HG02763 (cell line): Measurements from ENCODE around the gene OR2T1.
"Not testable (repeated sequence)": the region's sequence is repeated elsewhere in the genome, so short reads cannot be mapped to it uniquely, and the experiment has no call there.

Experiments
- ATAC-seq: cut with Tn5 transposase; IDR thresholded peaks from one replicate; pipeline ENCODE4 v1.9.1; 2021; ENCODE audit warnings: mild to moderate bottlenecking, moderate library complexity; ENCODE audit not compliant: unreplicated experiment

OR2T1 gene

DNA sequence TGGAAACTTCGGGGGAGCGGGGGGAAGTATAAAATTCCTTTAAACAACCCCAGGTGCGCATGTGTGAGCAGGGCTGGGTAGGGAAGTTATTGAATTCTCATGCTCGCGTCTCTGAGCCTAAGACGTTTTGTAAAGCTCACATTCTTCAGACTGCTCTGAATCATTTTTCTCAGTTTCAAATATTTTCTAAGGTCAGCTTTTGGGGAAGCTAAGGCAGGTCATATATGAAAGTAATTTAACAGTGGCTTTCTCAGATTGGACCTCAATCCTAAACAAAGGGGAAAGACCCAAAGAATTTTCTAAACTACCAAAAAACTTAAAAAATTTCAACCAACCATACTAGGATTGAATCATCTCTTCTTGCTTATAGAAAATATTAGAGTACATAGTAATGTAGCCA lies 32.1 kb downstream of the OR2T1 start:
- ATAC-seq = not testable (repeated sequence)

DNA sequence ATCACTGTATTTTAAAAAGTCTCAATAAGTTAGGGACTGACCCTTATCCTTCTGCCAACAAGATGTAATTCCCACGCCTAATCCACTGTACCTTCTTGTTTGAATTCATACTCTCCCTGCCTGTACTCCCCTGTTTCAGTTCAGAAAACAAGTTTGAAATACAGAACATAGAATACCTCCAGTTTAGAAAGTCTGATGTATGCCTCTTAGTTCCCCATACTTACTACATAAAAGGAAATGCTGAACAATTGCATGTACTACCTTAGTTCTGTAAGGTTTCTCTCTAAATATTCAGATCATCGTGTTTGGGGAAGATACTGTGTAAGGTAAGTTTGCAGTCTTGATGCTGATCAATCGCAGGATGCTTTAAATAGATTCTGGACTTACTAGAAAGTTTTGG lies 33.5 kb downstream of the OR2T1 start:
- ATAC-seq = not testable (repeated sequence)

DNA sequence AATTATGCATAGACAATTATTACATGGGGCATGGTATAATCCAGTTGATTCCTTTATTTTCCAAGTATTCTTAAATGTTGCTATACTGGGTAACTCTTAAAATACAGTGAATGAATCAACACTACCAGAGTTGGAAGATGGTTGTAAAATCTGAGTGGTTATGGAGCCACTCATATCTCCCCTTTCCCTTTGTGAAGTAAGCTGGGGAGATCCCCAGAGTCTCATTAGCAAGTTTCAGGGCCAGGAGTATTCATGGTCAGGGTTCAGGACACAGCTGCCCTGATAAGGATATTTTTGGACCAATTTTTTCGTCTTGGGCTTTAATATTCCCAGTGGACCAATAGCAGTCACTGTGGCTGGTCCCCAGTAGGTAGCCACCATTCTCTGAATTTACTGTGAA lies 35.8 kb downstream of the OR2T1 start:
- not testable (repeated sequence) for ATAC-seq

DNA sequence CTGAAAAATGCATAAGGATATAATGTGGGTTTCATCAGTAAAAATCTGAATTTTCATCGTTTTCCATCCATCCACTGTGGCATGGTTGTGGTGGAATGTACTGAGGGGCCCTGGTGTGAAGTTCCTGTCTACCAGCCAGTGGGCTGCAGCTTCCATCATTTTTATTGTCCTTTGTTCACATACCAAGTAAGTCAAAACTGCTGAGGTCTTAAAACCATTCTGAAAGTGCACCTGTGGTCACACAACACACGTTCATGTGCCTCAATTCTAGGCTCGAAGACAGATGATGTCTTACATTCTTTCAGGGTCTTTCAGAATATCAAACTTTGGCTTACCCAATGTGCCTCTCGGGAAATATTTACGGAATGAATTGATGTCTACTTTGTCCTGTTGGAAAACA lies 36.4 kb downstream of the OR2T1 start:
- not testable (repeated sequence) for ATAC-seq

DNA sequence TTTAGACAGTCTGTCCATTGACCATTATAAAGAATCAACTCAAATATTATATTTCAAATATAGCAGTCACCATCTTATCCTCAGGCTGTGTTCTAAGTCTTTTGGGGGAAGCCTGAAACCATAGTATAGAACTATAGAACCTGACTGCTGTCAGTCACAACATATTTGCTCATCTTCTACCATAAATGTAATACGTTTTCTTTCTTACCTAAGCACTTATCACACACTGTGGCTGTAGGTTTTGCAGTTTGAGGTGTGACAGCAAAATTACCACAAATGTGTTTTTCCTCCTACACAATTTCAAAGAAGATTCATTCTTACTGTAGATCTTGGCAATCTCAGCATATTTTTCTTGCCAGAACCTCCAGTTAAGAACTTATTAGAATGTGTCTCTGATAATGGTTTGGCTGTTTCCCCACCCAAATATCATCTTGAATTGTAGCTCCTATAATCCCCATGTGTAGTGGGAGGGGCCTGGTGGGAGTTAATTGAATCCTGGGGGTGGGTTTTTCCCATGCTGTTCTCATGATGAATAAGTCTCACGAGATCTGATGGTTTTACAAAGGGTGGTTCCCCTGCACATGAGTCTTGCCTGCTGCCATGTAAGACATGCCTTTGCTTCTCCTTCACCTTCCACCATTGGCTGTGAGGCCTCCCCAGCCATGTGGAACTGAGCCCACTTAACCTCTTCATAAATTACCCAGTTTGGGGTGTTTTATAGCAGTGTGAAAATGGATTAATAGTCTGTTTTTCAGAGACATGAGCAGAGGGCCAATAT lies 39.8 kb downstream of the OR2T1 start:
- not testable (repeated sequence) for ATAC-seq

DNA sequence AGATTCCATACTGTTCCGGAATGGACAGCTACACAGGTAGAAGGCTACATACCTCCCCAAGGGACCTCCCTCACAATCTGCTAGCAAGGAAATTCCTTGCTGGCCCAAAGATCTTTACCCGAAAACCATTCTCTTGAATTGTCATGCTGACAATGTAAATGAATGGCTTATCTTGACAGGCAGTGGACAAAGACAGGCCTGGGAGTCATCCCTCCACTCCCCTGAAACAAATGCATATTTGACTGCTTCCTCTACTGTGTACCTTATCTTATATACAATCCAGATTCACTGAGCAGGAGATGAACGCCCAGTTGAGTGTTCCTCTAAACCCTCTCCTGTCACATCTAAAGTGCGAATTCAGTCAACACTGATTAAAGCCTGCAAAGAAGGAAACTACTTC lies 41.8 kb downstream of the OR2T1 start:
- not testable (repeated sequence) for ATAC-seq

DNA sequence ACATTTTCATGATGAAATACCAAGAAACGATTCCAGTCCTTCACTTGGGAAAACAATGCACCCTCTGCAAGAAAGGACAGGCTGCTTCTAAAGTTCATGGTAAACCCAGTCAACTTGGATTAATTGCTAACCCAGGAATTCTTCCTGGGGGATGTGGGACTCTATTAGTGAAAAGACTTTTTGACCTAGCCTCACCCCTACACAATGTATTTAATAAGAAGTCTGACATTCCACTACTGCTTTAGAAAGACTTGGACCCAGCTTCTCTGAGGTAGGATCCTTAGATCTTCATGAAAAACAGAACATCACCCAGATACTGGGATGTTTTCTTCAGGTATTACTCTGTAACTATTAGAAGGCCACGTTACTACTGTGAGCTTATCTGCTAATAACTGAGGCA lies 42.6 kb downstream of the OR2T1 start, which contains the start of gene OR2T2:
Gene OR2T2, plus strand, starts transcription at position 239 of the 400 bp plus-strand sequence. CDS start 7,161 bp downstream, outside the sequence.
- not testable (repeated sequence) for ATAC-seq

DNA sequence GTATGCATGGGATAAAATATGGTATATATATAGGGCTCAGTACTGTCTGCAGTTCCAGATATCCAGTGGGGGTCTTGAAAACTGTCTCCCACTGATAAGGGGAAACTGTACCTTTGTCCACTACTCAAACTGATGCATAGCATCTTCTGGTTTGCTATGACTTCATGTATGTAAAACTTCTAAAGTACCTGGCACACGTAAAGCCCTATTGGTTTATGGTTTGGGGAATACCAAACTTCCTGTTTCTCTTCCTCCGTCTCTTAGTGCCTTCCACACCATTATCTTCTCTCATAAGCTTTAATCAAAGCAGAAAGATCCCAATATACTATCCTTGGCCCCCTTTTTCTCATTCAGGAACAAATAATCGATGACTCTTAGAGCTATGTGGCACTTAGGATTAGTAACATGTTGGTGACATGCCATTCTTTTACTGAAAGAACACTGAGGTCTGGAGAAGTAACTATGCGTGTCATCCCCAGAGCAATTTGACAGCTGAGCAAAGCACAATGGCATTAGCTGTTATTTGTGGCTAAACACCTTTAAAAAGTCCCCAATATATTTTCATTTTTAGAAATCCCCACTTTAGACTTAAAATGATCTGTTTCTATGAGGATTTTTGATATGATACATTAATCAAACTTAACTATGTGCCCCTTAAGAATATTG lies 45.7 kb downstream of the OR2T1 start:
- peak; percentile 49 for ATAC-seq

DNA sequence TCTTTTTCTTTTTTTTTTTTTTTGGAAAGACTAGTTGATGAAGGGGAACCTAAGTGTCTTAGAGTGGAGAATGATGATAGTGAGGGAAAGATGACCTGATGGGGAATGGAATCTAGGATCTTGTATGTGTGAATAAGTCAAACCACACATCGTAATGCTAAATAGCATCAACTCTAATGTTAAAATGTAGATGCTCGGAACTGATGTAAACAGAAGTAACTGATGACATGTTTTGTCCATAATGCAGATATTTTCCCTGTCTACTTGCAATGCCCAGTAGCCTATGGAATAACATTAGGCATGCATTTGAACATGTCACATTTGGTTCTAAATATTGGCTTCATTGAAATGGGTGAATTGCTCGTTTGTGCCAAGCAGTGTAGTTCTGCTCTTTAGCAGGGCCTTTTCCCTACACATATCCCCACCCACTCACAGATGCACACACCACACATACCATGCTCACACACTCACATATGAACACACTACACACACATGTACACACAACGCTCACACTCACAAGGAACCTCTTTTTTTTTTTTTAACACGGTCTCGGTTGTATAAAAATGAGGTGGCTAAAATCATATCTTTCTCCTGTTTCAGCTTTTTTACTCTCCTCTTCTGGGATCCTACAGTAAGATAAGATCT lies 47.1 kb downstream of the OR2T1 start:
- not testable (repeated sequence) for ATAC-seq

DNA sequence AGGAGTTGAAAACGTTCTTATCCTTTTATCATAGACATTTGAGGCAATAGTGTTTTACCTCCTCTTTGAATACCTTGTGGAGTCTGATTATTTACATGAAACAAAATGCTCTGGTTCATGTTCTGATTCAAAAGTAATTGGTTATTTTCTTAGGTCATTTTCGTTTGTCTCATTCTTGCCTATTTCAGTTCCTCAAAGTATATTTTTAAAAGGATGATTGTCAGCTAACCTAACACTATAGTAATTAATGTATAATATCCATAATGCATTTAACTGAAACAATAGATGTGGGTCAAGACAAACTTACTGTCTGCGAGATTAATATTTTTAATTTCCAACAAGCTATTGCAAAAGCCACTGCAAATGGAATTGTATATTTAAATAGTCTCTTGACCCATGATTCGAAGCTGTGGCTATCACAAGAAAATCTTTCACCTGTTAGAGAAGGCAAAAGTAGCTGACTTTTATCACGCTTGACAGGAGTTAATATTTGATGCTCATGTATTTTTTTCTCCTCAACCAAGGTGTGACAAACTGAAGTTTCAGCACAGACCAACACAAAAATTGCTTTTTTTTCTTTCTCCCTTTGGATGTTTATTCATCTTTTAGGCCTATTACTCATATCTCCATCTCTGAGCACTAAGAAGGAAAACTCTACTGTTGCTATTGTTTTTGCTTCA lies 47.8 kb downstream of the OR2T1 start:
- peak; percentile 42 for ATAC-seq

DNA sequence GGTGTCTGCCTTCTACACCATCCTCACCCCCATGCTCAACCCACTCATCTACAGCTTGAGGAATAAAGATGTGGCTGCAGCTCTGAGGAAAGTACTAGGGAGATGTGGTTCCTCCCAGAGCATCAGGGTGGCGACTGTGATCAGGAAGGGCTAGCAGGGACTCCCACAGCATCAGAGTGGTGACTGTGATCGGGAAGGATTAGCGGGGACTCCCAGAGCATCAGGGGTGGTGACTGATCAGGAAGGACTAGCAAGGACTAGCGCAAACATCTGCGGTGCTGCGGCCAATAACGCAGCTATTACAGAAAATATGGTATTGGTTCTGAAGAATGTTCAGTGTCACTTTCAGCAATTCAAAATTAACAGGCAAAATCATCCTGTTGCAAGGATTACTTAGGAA lies 50.8 kb downstream of the OR2T1 start:
- ATAC-seq = not testable (repeated sequence)

DNA sequence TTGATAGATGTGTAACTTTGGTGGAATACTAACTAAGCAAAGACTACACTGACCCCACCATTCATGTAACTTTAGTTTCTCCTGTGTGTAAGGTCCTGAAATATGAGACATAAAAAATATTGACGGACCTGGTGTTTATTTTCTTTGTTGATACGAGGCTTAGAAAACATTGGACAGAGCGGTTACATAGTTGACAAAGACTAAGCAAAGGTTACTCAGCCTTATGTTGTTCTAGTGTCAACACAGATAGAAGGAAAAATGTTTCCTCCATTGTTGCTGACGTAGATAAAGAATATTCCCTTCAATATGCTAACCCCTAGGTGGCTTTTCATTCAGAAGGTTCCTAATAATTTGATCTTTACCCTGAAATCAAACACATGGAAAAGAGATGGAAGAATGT lies 52.2 kb downstream of the OR2T1 start:
- ATAC-seq = not testable (repeated sequence)

DNA sequence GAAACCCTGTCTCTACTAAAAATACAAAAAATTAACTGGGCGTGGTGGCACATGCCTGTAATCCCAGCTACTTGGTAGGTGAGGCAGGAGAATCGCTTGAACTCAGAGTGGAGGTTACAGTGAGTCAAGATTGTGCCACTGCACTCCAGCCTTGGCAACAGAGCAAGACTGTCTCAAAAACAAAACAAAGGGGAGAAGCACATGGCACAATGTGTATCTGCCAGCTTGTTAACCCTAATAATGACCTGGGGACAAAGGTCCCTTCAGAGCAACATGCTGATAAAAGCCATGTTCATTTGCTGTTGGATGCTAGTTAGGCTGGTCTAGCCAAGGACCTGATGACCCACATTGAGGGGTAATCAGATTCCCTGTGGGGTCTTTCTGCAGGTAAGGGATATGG lies 53.8 kb downstream of the OR2T1 start:
- ATAC-seq = not testable (repeated sequence)
